IMR-90 (cell line): ENCODE results near the gene ACACA. TPM values are rescaled to one million over a fixed set of nuclear protein-coding genes. Genes with fewer than 3 reads are reported as not detected.

Experiments
- ATAC-seq: fragments of 200-7000 bp; cut with Tn5 transposase; 2 replicates; pipeline ENCODE4 v1.9.1; 2020; ENCODE audit warnings: low read depth, mild to moderate bottlenecking, moderate library complexity
- BruUV-seq: library from RNA; stranded (reverse); fragments of 400-500 nt; replicated peaks from 2 replicates; lab custom pipeline; 2021; lab: Mats Ljungman, UMichigan
- CTCF ChIA-PET: fragments of 300-600 bp; formaldehyde crosslinking; extraction: SDS; loops from one replicate; lab custom pipeline; 2021; ENCODE audit warnings: antibody characterized with exemption; lab: Yijun Ruan, JAX
- POLR2A ChIA-PET: fragments of 300-600 bp; sonication (Branson Sonifier 250); formaldehyde crosslinking; loops from one replicate; lab custom pipeline; 2022; ENCODE audit warnings: antibody characterized with exemption; ENCODE audit not compliant: unreplicated experiment; lab: Charles Lee
- DNase-seq: peaks from one replicate; pipeline ENCODE4 v3.0.0; 2013
- H2AFZ ChIP-seq: replicated peaks from 2 replicates; pipeline ENCODE3; 2013; ENCODE audit warnings: low read length, mild to moderate bottlenecking; ENCODE audit not compliant: poor library complexity
- H2AK5ac ChIP-seq: 2 replicates; pipeline ENCODE4 v1.6.1; 2013; ENCODE audit warnings: low read depth, low read length, inconsistent platforms
- H2AK9ac ChIP-seq: replicated peaks from 2 replicates; pipeline ENCODE3; 2013; ENCODE audit warnings: mild to moderate bottlenecking, low read depth, low read length, moderate library complexity; ENCODE audit not compliant: poor library complexity
- H2BK120ac ChIP-seq: 2 replicates; pipeline ENCODE4 v1.6.1; 2013; ENCODE audit warnings: low read depth, low read length, inconsistent platforms
- H2BK15ac ChIP-seq: 3 replicates; pipeline ENCODE4 v1.6.1; 2013; ENCODE audit warnings: low read depth, low read length, inconsistent platforms
- H2BK20ac ChIP-seq: 2 replicates; pipeline ENCODE4 v1.6.1; 2013; ENCODE audit warnings: low read depth, mild to moderate bottlenecking, inconsistent platforms, low read length, moderate library complexity
- H2BK5ac ChIP-seq: 2 replicates; pipeline ENCODE4 v1.6.1; 2013; ENCODE audit warnings: mild to moderate bottlenecking, low read depth, low read length, inconsistent platforms; ENCODE audit not compliant: poor library complexity, severe bottlenecking
- H3K14ac ChIP-seq: replicated peaks from 2 replicates; pipeline ENCODE4 v1.6.1; 2013; ENCODE audit warnings: low read depth, low read length, inconsistent platforms
- H3K18ac ChIP-seq: 2 replicates; pipeline ENCODE4 v1.6.1; 2013; ENCODE audit warnings: low read depth, low read length, control low read depth
- H3K23ac ChIP-seq: 2 replicates; pipeline ENCODE4 v1.6.1; 2013; ENCODE audit warnings: low read depth, low read length, inconsistent platforms
- H3K27ac ChIP-seq: 2 replicates; pipeline ENCODE4 v1.5.1; 2013; ENCODE audit warnings: mild to moderate bottlenecking, control low read depth, low read length; ENCODE audit not compliant: insufficient read depth
- H3K27me3 ChIP-seq: 2 replicates; pipeline ENCODE4 v1.6.1; 2013; ENCODE audit warnings: low read length; ENCODE audit not compliant: control insufficient read depth, insufficient read depth
- H3K36me3 ChIP-seq: 2 replicates; pipeline ENCODE4 v1.6.1; 2013; ENCODE audit warnings: low read length, mixed read lengths; ENCODE audit not compliant: control insufficient read depth, insufficient read depth
- H3K4ac ChIP-seq: 2 replicates; pipeline ENCODE4 v1.6.1; 2013; ENCODE audit warnings: low read depth, low read length, inconsistent platforms
- H3K4me1 ChIP-seq: 2 replicates; pipeline ENCODE4 v1.6.1; 2013; ENCODE audit warnings: low read length, mixed read lengths; ENCODE audit not compliant: control insufficient read depth, insufficient read depth
- H3K4me2 ChIP-seq: 2 replicates; pipeline ENCODE4 v1.6.1; 2013; ENCODE audit warnings: low read depth, mild to moderate bottlenecking, control low read depth, low read length, moderate library complexity
- H3K4me3 ChIP-seq: 2 replicates; pipeline ENCODE4 v1.5.1; 2013; ENCODE audit warnings: low read depth, mild to moderate bottlenecking, control low read depth, low read length, moderate library complexity; ENCODE audit not compliant: insufficient read depth
- H3K56ac ChIP-seq: 2 replicates; pipeline ENCODE4 v1.6.1; 2013; ENCODE audit warnings: low read length, inconsistent platforms; ENCODE audit not compliant: insufficient read depth; ENCODE audit errors: extremely low read depth
- H3K79me1 ChIP-seq, 2 experiments: 2 replicates each; pipeline ENCODE4 v1.6.1; 2013; ENCODE audit warnings: low read length in 2 of 2, inconsistent platforms in 1 of 2, low read depth in 1 of 2
- H3K9ac ChIP-seq: 2 replicates; pipeline ENCODE4 v1.6.1; 2013; ENCODE audit warnings: low read depth, low read length, control low read depth
- H3K9me1 ChIP-seq: 2 replicates; pipeline ENCODE4 v1.6.1; 2013; ENCODE audit warnings: low read length, inconsistent platforms; ENCODE audit not compliant: insufficient read depth
- H3K9me3 ChIP-seq: 2 replicates; pipeline ENCODE4 v1.6.1; 2013; ENCODE audit warnings: low read length; ENCODE audit not compliant: control insufficient read depth, insufficient read depth
- H4K20me1 ChIP-seq: 2 replicates; pipeline ENCODE4 v1.6.1; 2013; ENCODE audit warnings: low read length, inconsistent platforms; ENCODE audit not compliant: insufficient read depth
- H4K5ac ChIP-seq: 2 replicates; pipeline ENCODE4 v1.6.1; 2013; ENCODE audit warnings: mild to moderate bottlenecking, low read depth, low read length, control low read depth
- H4K8ac ChIP-seq, 2 experiments: 2 replicates each; pipeline ENCODE4 v1.6.1; 2013; ENCODE audit warnings: low read depth in 2 of 2, low read length in 2 of 2, control low read depth in 1 of 2, inconsistent platforms in 1 of 2
- H4K91ac ChIP-seq: 2 replicates; pipeline ENCODE4 v1.6.1; 2013; ENCODE audit warnings: low read depth, low read length, inconsistent platforms; ENCODE audit not compliant: insufficient read depth
- FOS ChIP-seq: fragments of 150-350 bp; IDR thresholded peaks from 2 replicates; pipeline ENCODE4 v1.6.1; 2016; ENCODE audit warnings: low read depth, low read length
- MAFK ChIP-seq: IDR thresholded peaks from 2 replicates; pipeline ENCODE4 v1.6.1; 2012; ENCODE audit warnings: low read depth, low read length, improper control_type of control experiment
- POLR2A ChIP-seq: IDR thresholded peaks from 2 replicates; pipeline ENCODE4 v1.6.1; 2012; ENCODE audit warnings: mild to moderate bottlenecking, low read depth, low read length
- WGBS, 2 experiments: methylation state at CpG; one replicate each; pipeline versions ENCODE4 v1.1.5 to v1.1.7; 2013; ENCODE audit warnings: missing lambda C conversion rate in 2 of 2; ENCODE audit not compliant: insufficient read length in 1 of 2; ENCODE audit errors: extremely low coverage in 2 of 2; 5-methylcytosine and 5-hydroxymethylcytosine counted together
- dilution Hi-C: fragments of 300-500 bp; cut with HindIII; formaldehyde crosslinking; loops from one replicate; pipeline ENCODE4 v1.14.3; 2018; ENCODE audit warnings: low sequenced_read_pairs; ENCODE audit not compliant: unreplicated experiment
- in situ Hi-C: fragments of 300-500 bp; cut with MboI; formaldehyde crosslinking; loops from 3 replicates; pipeline ENCODE4 v1.14.3; 2019; ENCODE audit warnings: low sequenced_read_pairs, inconsistent platforms, mixed read lengths
- intact Hi-C: fragments of 100-400 bp; cut with micrococcal nuclease; formaldehyde crosslinking; loops from 2 replicates; pipeline ENCODE4 v1.10.0; 2022
- polyA plus RNA-seq, 3 experiments: library from polyadenylated mRNA; depleted of rRNA; stranded (reverse); fragments of >200 nt; gene quantifications; 2 replicates each; pipeline ENCODE4 v1.2.3, GENCODE V29; 2012; ENCODE audit warnings: low replicate concordance in 1 of 3
- total RNA-seq: library from RNA; depleted of rRNA; stranded (reverse); fragments of >200 nt; gene quantifications from 2 replicates; pipeline ENCODE4 v1.2.3, GENCODE V29; 2012
- TF ChIP-seq, protein P1 (sequence below): fragments of 150-350 bp; IDR thresholded peaks from 2 replicates; pipeline ENCODE4 v1.6.1; 2016; ENCODE audit warnings: low read depth, mild to moderate bottlenecking, low read length, moderate library complexity, borderline replicate concordance

ACACA gene
- total and polyA plus RNA-seq, 2 of the 4 experiments (the other 2 are of a cell fraction), result 21.3 to 39.1 TPM

GRCh38 chr17:37088913-37089312, 317.7 kb downstream of the ACACA start:
- in situ Hi-C loops, result no loop called here
- peaks cover 13% of the 10 kb centered on the region; the same call in 1 of the 2 replicates for H3K9me1 ChIP-seq
- no peaks in the 10 kb centered on the region for H4K20me1 ChIP-seq
- no peak overlapping the region for H3K9ac ChIP-seq
- no peak overlapping the region for H3K27ac ChIP-seq
- DNase-seq (no peak), ATAC-seq (no peak)
- TF ChIP-seq MAFK (no peak), FOS (no peak), POLR2A (no peak)
- TF ChIP-seq, protein P1, sequence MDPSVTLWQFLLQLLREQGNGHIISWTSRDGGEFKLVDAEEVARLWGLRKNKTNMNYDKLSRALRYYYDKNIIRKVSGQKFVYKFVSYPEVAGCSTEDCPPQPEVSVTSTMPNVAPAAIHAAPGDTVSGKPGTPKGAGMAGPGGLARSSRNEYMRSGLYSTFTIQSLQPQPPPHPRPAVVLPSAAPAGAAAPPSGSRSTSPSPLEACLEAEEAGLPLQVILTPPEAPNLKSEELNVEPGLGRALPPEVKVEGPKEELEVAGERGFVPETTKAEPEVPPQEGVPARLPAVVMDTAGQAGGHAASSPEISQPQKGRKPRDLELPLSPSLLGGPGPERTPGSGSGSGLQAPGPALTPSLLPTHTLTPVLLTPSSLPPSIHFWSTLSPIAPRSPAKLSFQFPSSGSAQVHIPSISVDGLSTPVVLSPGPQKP, result no peak
- no peak overlapping the region for H4K8ac ChIP-seq
- no TSS peak for BruUV-seq
- no peak overlapping the region for H2BK120ac ChIP-seq
- H3K56ac ChIP-seq, result no peak overlapping the region
- no peak overlapping the region for H4K5ac ChIP-seq
- H2BK20ac ChIP-seq, result no peak overlapping the region
- no peak overlapping the region for H2BK15ac ChIP-seq
- H3K27me3 ChIP-seq, result no peaks in the 10 kb centered on the region
- peaks cover 21% of the 10 kb centered on the region for H3K36me3 ChIP-seq
- ChIA-PET CTCF (interaction anchor here (1.3 kb wide), 1 partner anchor 9 kb away, joined by 3 read pairs; no protein-coding TSS in a partner anchor), POLR2A (no interaction called here)
- intact Hi-C loops, result no loop called here
- no peak overlapping the region for H3K14ac ChIP-seq
- H2AFZ ChIP-seq, result no peak overlapping the region
- H4K91ac ChIP-seq, result no peak overlapping the region
- WGBS, 2 experiments, result 86% methylated on average over 8 of the region's 11 CpGs; no CpG with 5 or more reads in 1 of the 2 experiments
- no peak overlapping the region for H3K18ac ChIP-seq
- H3K4me1 ChIP-seq, result no peaks in the 10 kb centered on the region
- H3K23ac ChIP-seq, result no peak overlapping the region
- no peaks in the 10 kb centered on the region for H3K9me3 ChIP-seq
- no peak overlapping the region for H3K4me2 ChIP-seq
- no peak overlapping the region for H3K4ac ChIP-seq
- H2BK5ac ChIP-seq, result no peak overlapping the region
- dilution Hi-C loops, result no loop called here
- no peaks in the 10 kb centered on the region for H3K79me1 ChIP-seq
- H2AK9ac ChIP-seq, result no peak overlapping the region
- H3K4me3 ChIP-seq, result no peak overlapping the region
- no peak overlapping the region for H2AK5ac ChIP-seq
